Stimulated activated CD4-positive, alpha-beta T cell treated with anti-CD3 and anti-CD28 coated beads, Interleukin-4, amount 100 ng/mL, for 1 hour (primary cell): ENCODE results near the gene CCDC93.
"Not testable (repeated sequence)": the region's sequence is repeated elsewhere in the genome, so short reads cannot be mapped to it uniquely, and the experiment has no call there.

Experiments
- DNase-seq: peaks from one replicate; pipeline ENCODE4 v3.0.0-alpha.2; 2020

Gene CCDC93

GRCh38 chr2:118044854-118045253 lies 31.0 kb upstream of the CCDC93 start:
- DNase-seq: no peak

- no peak for DNase-seq
Measured at GRCh38 chr2:118044103-118044716, 30.3 kb upstream of the CCDC93 start.

- DNase-seq: no peak
Measured at GRCh38 chr2:118040891-118041290, 27.0 kb upstream of the CCDC93 start.

GRCh38 chr2:118032169-118033013 lies 18.5 kb upstream of the CCDC93 start:
- peak; percentile 16 for DNase-seq

- DNase-seq: no peak
Measured at GRCh38 chr2:118031566-118031965, 17.7 kb upstream of the CCDC93 start.

GRCh38 chr2:118029025-118029424 lies 15.2 kb upstream of the CCDC93 start:
- DNase-seq: no peak

GRCh38 chr2:118021356-118021755 lies 7.5 kb upstream of the CCDC93 start:
- DNase-seq: no peak

- DNase-seq: no peak
Measured at GRCh38 chr2:118019821-118020220, 6.0 kb upstream of the CCDC93 start.

- peak; percentile 7 for DNase-seq
Measured at GRCh38 chr2:118016911-118017310, 3.0 kb upstream of the CCDC93 start.

- DNase-seq: not testable (repeated sequence)
Measured at GRCh38 chr2:118015761-118016160, 1.9 kb upstream of the CCDC93 start.

GRCh38 chr2:118014492-118014824 lies 588 bp upstream of the CCDC93 start:
- no peak for DNase-seq

- peak; percentile 30 for DNase-seq
Measured at GRCh38 chr2:118013221-118013723, 598 bp downstream of the CCDC93 start.

- no peak for DNase-seq
Measured at GRCh38 chr2:118012778-118013177, 1.1 kb downstream of the CCDC93 start.

GRCh38 chr2:118010473-118010872 lies 3.4 kb downstream of the CCDC93 start:
- DNase-seq: no peak

GRCh38 chr2:118006861-118007260 lies 7.0 kb downstream of the CCDC93 start:
- DNase-seq: no peak

GRCh38 chr2:118006326-118006725 lies 7.5 kb downstream of the CCDC93 start:
- DNase-seq: no peak

GRCh38 chr2:118003396-118003824 lies 10.5 kb downstream of the CCDC93 start:
- no peak for DNase-seq

- no peak for DNase-seq
Measured at GRCh38 chr2:118000041-118000440, 13.8 kb downstream of the CCDC93 start.

GRCh38 chr2:117997872-117998454 lies 15.9 kb downstream of the CCDC93 start:
- no peak for DNase-seq

GRCh38 chr2:117996525-117996924 lies 17.3 kb downstream of the CCDC93 start:
- DNase-seq: no peak

- DNase-seq: no peak
Measured at GRCh38 chr2:117994729-117995128, 19.1 kb downstream of the CCDC93 start.

GRCh38 chr2:117989854-117990438 lies 23.9 kb downstream of the CCDC93 start:
- no peak for DNase-seq

- no peak for DNase-seq
Measured at GRCh38 chr2:117987121-117987520, 26.7 kb downstream of the CCDC93 start.

GRCh38 chr2:117985092-117985491 lies 28.8 kb downstream of the CCDC93 start:
- no peak for DNase-seq
